ENCODE data around the gene TNFRSF4.

DNA sequence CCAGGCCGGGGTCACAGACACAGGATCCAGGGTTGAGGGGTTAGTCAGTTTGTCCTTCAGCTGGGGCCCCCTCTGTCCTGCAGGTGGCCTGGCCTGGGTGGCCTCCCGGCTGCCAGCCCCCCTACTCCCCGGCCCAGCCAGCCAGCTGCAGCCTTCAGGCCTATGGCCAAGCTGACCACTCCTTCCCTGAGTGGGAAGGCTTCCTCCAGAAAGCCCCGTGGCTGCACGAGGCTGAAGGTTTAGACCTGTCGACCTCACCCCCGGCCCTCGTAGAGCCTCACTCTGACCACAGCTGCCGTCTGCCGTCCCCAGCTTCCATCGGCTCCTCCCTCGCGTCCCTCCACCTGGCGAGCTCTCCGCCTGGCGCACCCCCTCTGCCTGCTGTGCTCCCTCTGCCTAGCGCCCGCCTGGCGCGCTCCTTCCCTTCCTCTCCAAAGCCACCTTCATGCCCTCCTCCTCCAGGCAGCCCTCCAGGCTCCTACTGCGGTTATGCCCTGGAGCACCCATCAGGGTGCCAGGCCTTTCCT, 30.7 kb downstream of the TNFRSF4 start:
- TF ChIP-seq, protein P1, sequence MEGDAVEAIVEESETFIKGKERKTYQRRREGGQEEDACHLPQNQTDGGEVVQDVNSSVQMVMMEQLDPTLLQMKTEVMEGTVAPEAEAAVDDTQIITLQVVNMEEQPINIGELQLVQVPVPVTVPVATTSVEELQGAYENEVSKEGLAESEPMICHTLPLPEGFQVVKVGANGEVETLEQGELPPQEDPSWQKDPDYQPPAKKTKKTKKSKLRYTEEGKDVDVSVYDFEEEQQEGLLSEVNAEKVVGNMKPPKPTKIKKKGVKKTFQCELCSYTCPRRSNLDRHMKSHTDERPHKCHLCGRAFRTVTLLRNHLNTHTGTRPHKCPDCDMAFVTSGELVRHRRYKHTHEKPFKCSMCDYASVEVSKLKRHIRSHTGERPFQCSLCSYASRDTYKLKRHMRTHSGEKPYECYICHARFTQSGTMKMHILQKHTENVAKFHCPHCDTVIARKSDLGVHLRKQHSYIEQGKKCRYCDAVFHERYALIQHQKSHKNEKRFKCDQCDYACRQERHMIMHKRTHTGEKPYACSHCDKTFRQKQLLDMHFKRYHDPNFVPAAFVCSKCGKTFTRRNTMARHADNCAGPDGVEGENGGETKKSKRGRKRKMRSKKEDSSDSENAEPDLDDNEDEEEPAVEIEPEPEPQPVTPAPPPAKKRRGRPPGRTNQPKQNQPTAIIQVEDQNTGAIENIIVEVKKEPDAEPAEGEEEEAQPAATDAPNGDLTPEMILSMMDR (conservative IDR thresholded peaks at IDR 0.05): no peak
- TF ChIP-seq ZFX (IDR thresholded peaks at IDR 0.05): no peak
